Measurements from ENCODE around the gene KLF11. TPM values are rescaled to one million over a fixed set of nuclear protein-coding genes. Genes with fewer than 3 reads are reported as not detected.

The KLF11 gene
- total RNA-seq, 1 experiment from 2014 or later, result 21.0 TPM

DNA sequence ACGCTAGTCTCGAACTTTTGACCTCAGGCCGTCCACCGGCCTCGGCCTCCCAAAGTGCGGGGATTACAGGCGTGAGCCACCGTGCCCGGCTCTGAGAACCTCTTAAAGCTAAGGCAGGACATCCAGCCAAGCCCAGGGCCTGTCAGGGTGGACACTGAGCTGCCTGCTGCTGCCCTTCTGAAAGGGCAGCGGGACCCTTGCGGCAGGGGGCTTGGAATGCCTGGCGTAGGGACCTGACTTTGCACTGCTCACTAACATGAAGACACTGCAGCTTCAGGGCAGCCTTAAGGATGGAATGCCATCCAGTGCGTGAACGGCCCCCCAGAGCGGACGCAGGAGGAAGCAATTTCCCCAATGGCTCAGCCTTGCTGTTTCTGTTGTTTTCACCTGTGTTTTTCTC is 27.8 kb downstream of the KLF11 start:
- CTCF ChIA-PET, result interaction anchor here (2.3 to 8.2 kb wide), 4 partner anchors 11 to 364 kb away, joined by 6 to 210 read pairs (median 46); no protein-coding TSS in a partner anchor
- POLR2A ChIA-PET, result interaction anchor here (0.6 kb wide), 1 partner anchor 135 kb away, joined by 3 read pairs; no protein-coding TSS in a partner anchor
- no peak for DNase-seq

GRCh38 chr2:10071595-10071994 is 28.2 kb downstream of the KLF11 start:
- peaks cover 13% of the 10 kb centered on the region for H3K9me3 Mint-ChIP-seq (ENCODE audit: unreplicated experiment)
- Histone ChIP-seq H3K27me3 (replicated peaks; ENCODE audit: control insufficient read depth, insufficient read depth, low read length) (no peaks in the 10 kb centered on the region), H3K36me3 (ENCODE audit: control insufficient read depth, insufficient read depth, low read length) (no peaks in the 10 kb centered on the region), H3K4me3 (ENCODE audit: low read depth, low read length) (no peak overlapping the region), H3K4me1 (no peaks in the 10 kb centered on the region; the same call in 1 of the 2 replicates), H3K9me3 (peaks cover 6% of the 10 kb centered on the region; the same call in 1 of the 2 replicates)
- peaks cover 6% of the 10 kb centered on the region for H3K4me1 Mint-ChIP-seq (ENCODE audit: low read depth, unreplicated experiment)
- no peak overlapping the region for H3K27ac Mint-ChIP-seq (ENCODE audit: unreplicated experiment)
- H3K4me3 Mint-ChIP-seq (ENCODE audit: unreplicated experiment), result no peak overlapping the region
- DNase-seq, result no peak
- no peaks in the 10 kb centered on the region for H3K36me3 Mint-ChIP-seq (ENCODE audit: insufficient read depth, unreplicated experiment)
- CTCF ChIA-PET, result interaction anchor here (1.4 to 8.2 kb wide), 9 partner anchors 12 to 375 kb away, joined by 3 to 210 read pairs (median 7); no protein-coding TSS in a partner anchor
- intact Hi-C loops (cut with micrococcal nuclease; ENCODE audit: unreplicated experiment), result loop anchor here (1.0 to 10.0 kb wide), 3 partner anchors 14 to 593 kb away; no protein-coding TSS in a partner anchor
- H3K27me3 Mint-ChIP-seq (ENCODE audit: insufficient read depth, unreplicated experiment), result peaks cover 9% of the 10 kb centered on the region
- BruUV-seq (replicated peaks), result no TSS peak
- TF ChIP-seq, protein P1, sequence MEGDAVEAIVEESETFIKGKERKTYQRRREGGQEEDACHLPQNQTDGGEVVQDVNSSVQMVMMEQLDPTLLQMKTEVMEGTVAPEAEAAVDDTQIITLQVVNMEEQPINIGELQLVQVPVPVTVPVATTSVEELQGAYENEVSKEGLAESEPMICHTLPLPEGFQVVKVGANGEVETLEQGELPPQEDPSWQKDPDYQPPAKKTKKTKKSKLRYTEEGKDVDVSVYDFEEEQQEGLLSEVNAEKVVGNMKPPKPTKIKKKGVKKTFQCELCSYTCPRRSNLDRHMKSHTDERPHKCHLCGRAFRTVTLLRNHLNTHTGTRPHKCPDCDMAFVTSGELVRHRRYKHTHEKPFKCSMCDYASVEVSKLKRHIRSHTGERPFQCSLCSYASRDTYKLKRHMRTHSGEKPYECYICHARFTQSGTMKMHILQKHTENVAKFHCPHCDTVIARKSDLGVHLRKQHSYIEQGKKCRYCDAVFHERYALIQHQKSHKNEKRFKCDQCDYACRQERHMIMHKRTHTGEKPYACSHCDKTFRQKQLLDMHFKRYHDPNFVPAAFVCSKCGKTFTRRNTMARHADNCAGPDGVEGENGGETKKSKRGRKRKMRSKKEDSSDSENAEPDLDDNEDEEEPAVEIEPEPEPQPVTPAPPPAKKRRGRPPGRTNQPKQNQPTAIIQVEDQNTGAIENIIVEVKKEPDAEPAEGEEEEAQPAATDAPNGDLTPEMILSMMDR (IDR thresholded peaks at IDR 0.05; ENCODE audit: insufficient read depth in 1 of 2, low read depth in 1 of 2, low read length in 1 of 2, severe bottlenecking in 1 of 2, unreplicated experiment in 1 of 2), result no peak
- POLR2A ChIA-PET, result interaction anchor here (0.6 kb wide), 1 partner anchor 135 kb away, joined by 3 read pairs; no protein-coding TSS in a partner anchor

More for the DNA sequence above, 27.8 kb downstream of the KLF11 start:
- BruUV-seq (replicated peaks), result no TSS peak
- Mint-ChIP-seq H3K4me3 (ENCODE audit: unreplicated experiment) (no peak overlapping the region), H3K4me1 (ENCODE audit: low read depth, unreplicated experiment) (peaks cover 6% of the 10 kb centered on the region), H3K36me3 (ENCODE audit: insufficient read depth, unreplicated experiment) (no peaks in the 10 kb centered on the region), H3K27me3 (ENCODE audit: insufficient read depth, unreplicated experiment) (peaks cover 5% of the 10 kb centered on the region), H3K9me3 (ENCODE audit: unreplicated experiment) (peaks cover 13% of the 10 kb centered on the region), H3K27ac (ENCODE audit: unreplicated experiment) (no peak overlapping the region)
- Histone ChIP-seq H3K4me3 (ENCODE audit: low read depth, low read length) (no peak overlapping the region), H3K9me3 (peaks cover 6% of the 10 kb centered on the region; the same call in 1 of the 2 replicates), H3K36me3 (ENCODE audit: control insufficient read depth, insufficient read depth, low read length) (no peaks in the 10 kb centered on the region), H3K4me1 (no peaks in the 10 kb centered on the region; the same call in 1 of the 2 replicates), H3K27me3 (replicated peaks; ENCODE audit: control insufficient read depth, insufficient read depth, low read length) (no peaks in the 10 kb centered on the region)
- intact Hi-C loops (cut with micrococcal nuclease; ENCODE audit: unreplicated experiment), result loop anchor here (1.0 to 10.0 kb wide), 3 partner anchors 14 to 594 kb away; no protein-coding TSS in a partner anchor
- TF ChIP-seq, protein P1 (IDR thresholded peaks at IDR 0.05; ENCODE audit: insufficient read depth in 1 of 2, low read depth in 1 of 2, low read length in 1 of 2, severe bottlenecking in 1 of 2, unreplicated experiment in 1 of 2), result no peak

GRCh38 chr2:10072656-10073480 is 29.5 kb downstream of the KLF11 start:
- Mint-ChIP-seq H3K27ac (ENCODE audit: unreplicated experiment) (no peak overlapping the region), H3K36me3 (ENCODE audit: insufficient read depth, unreplicated experiment) (no peaks in the 10 kb centered on the region), H3K9me3 (ENCODE audit: unreplicated experiment) (peaks cover 8% of the 10 kb centered on the region), H3K27me3 (ENCODE audit: insufficient read depth, unreplicated experiment) (peaks cover 15% of the 10 kb centered on the region), H3K4me3 (ENCODE audit: unreplicated experiment) (no peak overlapping the region), H3K4me1 (ENCODE audit: low read depth, unreplicated experiment) (peaks cover 6% of the 10 kb centered on the region)
- Histone ChIP-seq H3K4me1 (no peaks in the 10 kb centered on the region; the same call in 1 of the 2 replicates), H3K36me3 (ENCODE audit: control insufficient read depth, insufficient read depth, low read length) (no peaks in the 10 kb centered on the region), H3K9me3 (peaks cover 2% of the 10 kb centered on the region; the same call in 1 of the 2 replicates), H3K27me3 (replicated peaks; ENCODE audit: control insufficient read depth, insufficient read depth, low read length) (no peaks in the 10 kb centered on the region), H3K4me3 (ENCODE audit: low read depth, low read length) (no peak overlapping the region)
- peak; percentile 90 for DNase-seq
- ChIA-PET POLR2A (interaction anchor here (0.5 to 1.1 kb wide), 3 partner anchors 24 to 376 kb away, joined by 3 to 7 read pairs (median 4); no protein-coding TSS in a partner anchor), CTCF (interaction anchor here (0.6 to 8.2 kb wide), 24 partner anchors 10 to 470 kb away, joined by 3 to 210 read pairs (median 6); no protein-coding TSS in a partner anchor)
- BruUV-seq (replicated peaks), result no TSS peak
- TF ChIP-seq, protein P1 (IDR thresholded peaks at IDR 0.05; ENCODE audit: insufficient read depth in 1 of 2, low read depth in 1 of 2, low read length in 1 of 2, severe bottlenecking in 1 of 2, unreplicated experiment in 1 of 2), result peak; percentile 91 to 92
- intact Hi-C loops (cut with micrococcal nuclease; ENCODE audit: unreplicated experiment), result loop anchor here (1.0 to 10.0 kb wide), 5 partner anchors 24 to 592 kb away; no protein-coding TSS in a partner anchor

Data from Caco-2 (cell line).